HTERT RPE-1 (cell line): ENCODE results near the gene TRPC4.

Experiments used
- in situ Hi-C: fragments of 300-500 bp; cut with MboI; formaldehyde crosslinking; loops from 4 replicates; pipeline ENCODE4 v1.14.3; 2020; ENCODE audit warnings: low sequenced_read_pairs

The TRPC4 gene

GRCh38 chr13:37662624-37663023, 206.9 kb downstream of the TRPC4 start:
- in situ Hi-C loops = no loop called here

GRCh38 chr13:37657956-37658355, 211.6 kb downstream of the TRPC4 start:
- in situ Hi-C loops = no loop called here

GRCh38 chr13:37657134-37657533, 212.4 kb downstream of the TRPC4 start:
- in situ Hi-C loops = no loop called here

GRCh38 chr13:37656247-37656940, 213.2 kb downstream of the TRPC4 start:
- in situ Hi-C loops = no loop called here

- in situ Hi-C loops = no loop called here
Measured at GRCh38 chr13:37652596-37652995, 217.0 kb downstream of the TRPC4 start.

DNA sequence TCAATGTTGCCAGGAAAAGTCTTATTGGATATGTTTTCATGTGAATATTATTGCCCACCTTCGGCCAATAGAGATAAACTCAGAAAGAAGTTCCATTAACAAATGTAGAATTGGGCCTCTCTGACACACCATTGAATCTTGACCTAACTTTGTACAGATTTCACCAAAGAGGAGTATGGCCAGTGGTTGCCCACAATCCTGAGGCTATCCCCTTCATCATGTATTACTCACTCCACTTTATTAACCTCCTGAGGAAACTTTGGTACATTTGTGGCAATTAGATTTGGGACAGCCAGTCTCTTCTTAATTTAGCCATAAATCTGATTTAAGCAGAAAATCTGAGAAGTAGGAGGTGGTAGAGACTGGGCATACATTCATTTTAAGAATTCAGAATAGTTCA, 217.7 kb downstream of the TRPC4 start:
- in situ Hi-C loops = no loop called here

DNA sequence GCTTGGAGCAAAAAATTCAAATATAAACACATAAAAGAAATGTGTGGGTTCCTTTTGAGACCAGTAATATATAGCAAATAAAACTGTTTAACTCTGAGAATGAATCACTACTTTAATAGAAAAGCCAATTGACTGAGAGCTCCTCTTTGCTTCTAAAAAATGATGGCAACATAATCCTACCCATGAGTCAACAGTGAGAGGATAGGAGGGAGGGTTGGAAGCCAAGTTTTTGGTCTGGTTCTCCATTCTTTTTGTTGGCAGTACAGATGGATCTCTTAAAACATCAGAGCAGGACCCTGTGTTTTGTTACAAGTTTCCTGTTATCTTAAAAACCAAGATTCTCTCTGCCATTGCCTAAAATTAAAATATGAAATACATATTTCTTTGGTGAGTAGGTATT, 221.0 kb downstream of the TRPC4 start:
- in situ Hi-C loops = no loop called here

DNA sequence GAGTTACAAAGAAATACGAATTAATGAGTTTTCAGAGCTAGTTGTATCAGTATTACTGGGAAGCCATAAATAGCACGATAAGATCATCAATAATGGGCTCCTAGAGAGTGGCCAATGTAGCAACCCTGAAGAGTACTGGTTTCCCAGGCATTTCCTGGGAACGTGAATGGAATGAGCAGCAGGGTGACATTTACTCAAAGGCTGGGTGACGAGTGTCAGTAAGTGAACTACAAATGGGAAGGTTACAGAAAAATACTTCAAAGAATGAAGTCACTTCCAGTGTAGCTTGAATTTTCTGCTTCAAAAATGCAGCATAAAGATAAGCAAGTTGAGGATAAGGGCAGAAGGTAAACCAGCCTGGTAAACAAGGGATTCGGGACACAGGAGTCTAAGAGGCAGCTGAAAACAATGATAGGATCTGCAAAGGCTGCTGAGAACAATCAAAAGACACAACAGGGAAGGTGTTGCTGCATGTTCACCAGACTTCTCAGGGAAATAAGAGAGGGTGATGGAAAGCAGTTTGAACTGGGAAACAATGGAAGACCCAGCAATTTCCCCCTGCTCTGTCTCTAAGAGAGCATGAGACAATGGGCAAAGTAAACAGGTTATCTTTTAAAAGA, 222.4 kb downstream of the TRPC4 start:
- in situ Hi-C loops = no loop called here

DNA sequence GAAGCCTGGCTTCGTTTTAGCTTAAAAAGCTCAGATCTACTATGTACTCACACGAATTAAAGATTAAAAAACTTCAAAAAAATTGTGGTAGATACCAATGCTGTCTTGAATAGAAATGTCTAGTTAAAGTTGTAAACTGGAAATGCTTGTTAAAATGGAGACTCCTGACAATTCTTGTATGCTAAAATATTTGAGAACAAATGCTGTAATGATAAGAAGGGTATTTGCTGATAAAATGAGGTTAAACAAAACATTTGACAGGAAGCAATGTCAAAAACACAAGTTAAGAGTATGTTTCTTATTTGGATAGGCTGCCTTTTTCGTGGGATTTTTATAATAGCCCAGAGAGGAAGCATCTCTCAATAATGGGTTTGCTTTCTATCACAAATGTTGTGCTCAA, 223.0 kb downstream of the TRPC4 start:
- in situ Hi-C loops = no loop called here

- in situ Hi-C loops = no loop called here
Measured at GRCh38 chr13:37645181-37645740, 224.3 kb downstream of the TRPC4 start.

GRCh38 chr13:37641391-37641790, 228.2 kb downstream of the TRPC4 start:
- in situ Hi-C loops = no loop called here

GRCh38 chr13:37640499-37640898, 229.1 kb downstream of the TRPC4 start:
- in situ Hi-C loops = no loop called here

- in situ Hi-C loops = no loop called here
Measured at GRCh38 chr13:37636701-37637100, 232.9 kb downstream of the TRPC4 start.

GRCh38 chr13:37632294-37632693, 237.3 kb downstream of the TRPC4 start:
- in situ Hi-C loops = no loop called here

- in situ Hi-C loops = no loop called here
Measured at GRCh38 chr13:37627428-37627827, 242.1 kb downstream of the TRPC4 start.

DNA sequence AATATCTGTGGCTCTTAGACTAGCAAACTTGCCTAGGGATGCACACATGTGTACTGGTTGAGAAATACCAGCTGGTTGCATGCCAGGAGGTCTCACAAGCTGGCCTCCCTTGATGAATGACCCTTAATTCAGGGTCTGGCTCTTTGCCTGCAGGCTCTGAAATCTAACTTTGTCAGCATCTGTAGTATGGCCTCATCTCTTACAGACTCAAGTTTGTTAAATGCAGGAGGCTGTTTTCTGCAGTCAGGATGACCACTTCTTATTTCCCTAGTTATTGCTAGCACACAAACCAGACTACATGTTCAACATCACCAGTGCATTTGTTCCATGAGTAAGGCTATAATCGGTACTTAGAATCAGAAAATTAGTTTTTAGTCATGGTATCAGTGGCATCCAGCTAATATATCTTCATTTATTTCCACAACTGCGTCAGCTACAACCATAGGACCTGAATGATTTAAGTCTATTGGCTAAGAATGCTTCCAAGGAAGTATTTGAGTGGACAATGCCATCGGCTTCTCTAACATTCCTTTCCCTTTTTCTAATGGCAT, 247.7 kb downstream of the TRPC4 start:
- in situ Hi-C loops = no loop called here

- in situ Hi-C loops = no loop called here
Measured at GRCh38 chr13:37618554-37618953, 251.0 kb downstream of the TRPC4 start.

- in situ Hi-C loops = no loop called here
Measured at GRCh38 chr13:37617173-37617572, 252.4 kb downstream of the TRPC4 start.

- in situ Hi-C loops = no loop called here
Measured at GRCh38 chr13:37616131-37616530, 253.4 kb downstream of the TRPC4 start.

DNA sequence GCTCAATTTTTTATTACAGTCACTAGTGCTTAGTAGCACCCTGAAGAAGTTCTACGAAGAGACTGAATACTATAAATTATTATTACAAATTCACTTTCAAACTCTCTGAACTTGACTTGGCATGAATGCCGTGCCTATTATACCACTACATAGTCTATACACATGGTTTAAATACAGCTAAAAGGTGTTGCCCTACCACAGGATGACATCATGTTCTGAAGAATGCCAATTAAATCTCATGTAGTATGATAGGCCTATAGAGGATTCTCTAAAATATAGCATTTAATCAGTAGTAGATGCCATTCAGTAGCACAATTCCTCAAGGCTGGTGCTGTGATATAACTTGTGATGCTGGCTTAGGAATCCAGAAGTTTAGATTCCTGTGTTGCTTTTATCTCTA, 254.3 kb downstream of the TRPC4 start:
- in situ Hi-C loops = no loop called here

DNA sequence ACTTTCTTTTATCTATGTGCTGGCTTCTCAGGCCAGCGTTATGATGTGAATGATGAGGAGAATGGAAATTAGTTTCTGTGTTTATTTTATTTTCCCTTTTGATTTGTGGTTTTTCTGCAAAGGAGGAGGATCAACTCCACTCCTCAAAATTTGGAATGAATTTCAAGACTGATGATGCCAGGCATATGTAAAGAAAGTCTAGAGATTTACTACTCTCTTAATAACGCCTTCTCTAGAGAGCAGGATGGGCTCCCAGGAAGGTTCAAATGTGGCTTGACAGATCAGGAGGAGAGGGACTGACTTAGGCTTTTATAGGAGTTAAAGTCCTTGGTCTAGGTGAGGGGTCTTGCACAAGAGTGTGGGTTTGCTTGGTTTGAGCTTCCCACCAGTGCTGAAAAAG, 255.9 kb downstream of the TRPC4 start:
- in situ Hi-C loops = no loop called here

DNA sequence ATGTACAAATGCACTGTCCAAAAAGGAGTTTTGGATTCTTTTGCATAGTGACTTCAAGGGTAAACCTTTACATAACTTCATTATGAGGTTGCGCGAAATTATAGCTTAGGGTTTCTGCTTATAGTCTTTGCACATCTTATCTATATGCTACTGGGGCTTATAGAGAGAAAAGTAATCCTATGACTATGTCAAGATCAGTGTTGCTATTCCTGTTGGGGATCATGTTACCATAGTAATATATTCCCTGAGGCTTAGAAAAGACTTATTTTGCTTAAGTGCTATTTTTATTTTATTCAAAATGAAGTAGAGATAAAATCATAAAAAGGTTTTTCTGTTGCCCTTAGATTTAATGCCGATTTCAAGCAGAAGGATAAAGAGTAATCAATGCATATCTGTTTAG, 256.3 kb downstream of the TRPC4 start:
- in situ Hi-C loops = no loop called here
